A549 (cell line): ENCODE data around the gene CMBL.
A peak's percentile ranks its signal among the peaks of the same experiment; 100 is the strongest.

Experiments
- CHD2 ChIP-seq: fragments of 150-350 bp; IDR thresholded peaks from 2 replicates; pipeline ENCODE4 v1.6.1; 2014; ENCODE audit warnings: low read length; ENCODE audit not compliant: partially characterized antibody
- GATA3 ChIP-seq: IDR thresholded peaks from 2 replicates; pipeline ENCODE4 v1.6.1; 2012; ENCODE audit warnings: borderline replicate concordance
- KDM1A ChIP-seq: fragments of 200-600 bp; sonication (generic); IDR thresholded peaks from 2 replicates; pipeline ENCODE4 v1.6.1; 2016; ENCODE audit warnings: low read depth, mild to moderate bottlenecking
- KDM5A ChIP-seq: fragments of 200-600 bp; sonication (generic); IDR thresholded peaks from 2 replicates; pipeline ENCODE4 v1.6.1; 2016; ENCODE audit warnings: antibody characterized with exemption, mild to moderate bottlenecking
- POLR2A ChIP-seq: IDR thresholded peaks from 2 replicates; pipeline ENCODE4 v1.6.1; 2012; ENCODE audit warnings: mild to moderate bottlenecking, low read length
- ZNF302 ChIP-seq: fragments of 250-450 bp; sonication (Bioruptor Pico); IDR thresholded peaks from 2 replicates; pipeline ENCODE4 v1.9.0; 2021; ENCODE audit warnings: inconsistent platforms, mild to moderate bottlenecking, moderate library complexity
- TF ChIP-seq, protein P1 (sequence below): IDR thresholded peaks from 2 replicates; pipeline ENCODE4 v1.6.1; 2012
- TF ChIP-seq, protein P2 (sequence below): fragments of >200 bp; sonication (Bioruptor Twin); formaldehyde crosslinking; IDR thresholded peaks from 3 replicates; pipeline ENCODE4 v1.5.1; 2016

DNA sequence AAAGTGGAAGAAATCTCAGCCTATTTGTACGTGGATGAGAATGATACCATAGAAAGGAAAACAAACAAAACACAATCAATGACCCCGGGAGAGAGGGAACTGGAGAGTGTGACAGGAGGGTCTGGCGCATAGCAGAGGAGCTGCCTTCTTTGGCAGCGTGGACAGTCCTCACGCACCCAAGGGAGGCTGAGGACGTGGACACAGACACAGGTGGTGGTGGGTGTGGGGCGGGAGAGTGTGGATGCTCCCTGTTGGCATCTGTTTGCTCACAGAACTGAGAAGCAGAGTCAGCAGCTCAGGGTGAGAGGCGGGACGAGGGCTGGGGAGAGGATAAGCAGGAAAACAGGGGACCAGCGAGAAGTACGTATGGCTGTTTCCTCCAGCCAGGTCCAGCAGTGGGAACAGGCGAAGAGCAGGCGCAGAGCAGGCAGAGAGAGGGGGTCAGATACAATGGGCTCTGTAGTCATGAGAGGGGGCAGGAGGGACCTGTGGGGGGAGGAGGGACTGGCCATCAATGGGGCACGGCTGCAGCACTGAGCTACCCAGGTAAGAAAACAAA lies 10.0 kb downstream of the CMBL start:
- TF ChIP-seq, protein P1, sequence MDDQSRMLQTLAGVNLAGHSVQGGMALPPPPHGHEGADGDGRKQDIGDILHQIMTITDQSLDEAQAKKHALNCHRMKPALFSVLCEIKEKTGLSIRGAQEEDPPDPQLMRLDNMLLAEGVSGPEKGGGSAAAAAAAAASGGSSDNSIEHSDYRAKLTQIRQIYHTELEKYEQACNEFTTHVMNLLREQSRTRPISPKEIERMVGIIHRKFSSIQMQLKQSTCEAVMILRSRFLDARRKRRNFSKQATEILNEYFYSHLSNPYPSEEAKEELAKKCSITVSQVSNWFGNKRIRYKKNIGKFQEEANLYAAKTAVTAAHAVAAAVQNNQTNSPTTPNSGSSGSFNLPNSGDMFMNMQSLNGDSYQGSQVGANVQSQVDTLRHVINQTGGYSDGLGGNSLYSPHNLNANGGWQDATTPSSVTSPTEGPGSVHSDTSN = no peak
- TF ChIP-seq KDM1A (no peak), CHD2 (no peak), POLR2A (0 out of 2 replicates have a peak, but pooled peaks have one; percentile 5), GATA3 (no peak), ZNF302 (CRISPR knock-in tag) (no peak), KDM5A (no peak)
- TF ChIP-seq, protein P2, sequence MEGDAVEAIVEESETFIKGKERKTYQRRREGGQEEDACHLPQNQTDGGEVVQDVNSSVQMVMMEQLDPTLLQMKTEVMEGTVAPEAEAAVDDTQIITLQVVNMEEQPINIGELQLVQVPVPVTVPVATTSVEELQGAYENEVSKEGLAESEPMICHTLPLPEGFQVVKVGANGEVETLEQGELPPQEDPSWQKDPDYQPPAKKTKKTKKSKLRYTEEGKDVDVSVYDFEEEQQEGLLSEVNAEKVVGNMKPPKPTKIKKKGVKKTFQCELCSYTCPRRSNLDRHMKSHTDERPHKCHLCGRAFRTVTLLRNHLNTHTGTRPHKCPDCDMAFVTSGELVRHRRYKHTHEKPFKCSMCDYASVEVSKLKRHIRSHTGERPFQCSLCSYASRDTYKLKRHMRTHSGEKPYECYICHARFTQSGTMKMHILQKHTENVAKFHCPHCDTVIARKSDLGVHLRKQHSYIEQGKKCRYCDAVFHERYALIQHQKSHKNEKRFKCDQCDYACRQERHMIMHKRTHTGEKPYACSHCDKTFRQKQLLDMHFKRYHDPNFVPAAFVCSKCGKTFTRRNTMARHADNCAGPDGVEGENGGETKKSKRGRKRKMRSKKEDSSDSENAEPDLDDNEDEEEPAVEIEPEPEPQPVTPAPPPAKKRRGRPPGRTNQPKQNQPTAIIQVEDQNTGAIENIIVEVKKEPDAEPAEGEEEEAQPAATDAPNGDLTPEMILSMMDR = no peak
